ENCODE data around the gene CDR2. TPM values are rescaled to one million over a fixed set of nuclear protein-coding genes. Genes with fewer than 3 reads are reported as not detected.

Gene CDR2
- total RNA-seq, 1 donor from 2014 or later = 6.8 TPM

- no peak for TF ChIP-seq CTCF (IDR thresholded peaks at IDR 0.05; ENCODE audit: borderline replicate concordance)
- Histone ChIP-seq H3K4me3 (no peak overlapping the region), H3K36me3 (peaks cover 16% of the 10 kb centered on the region), H3K27ac (replicated peaks) (no peak overlapping the region), H3K4me1 (peaks cover 7% of the 10 kb centered on the region), H3K27me3 (ENCODE audit: low read depth) (no peaks in the 10 kb centered on the region), H3K9me3 (replicated peaks) (peaks cover 27% of the 10 kb centered on the region)
- DNase-seq = no peak
- intact Hi-C loops (cut with micrococcal nuclease) = no loop called here
Measured at GRCh38 chr16:22342082-22342481, 32.3 kb downstream of the CDR2 start.

- Histone ChIP-seq H3K27me3 (ENCODE audit: low read depth) (no peaks in the 10 kb centered on the region), H3K4me1 (no peaks in the 10 kb centered on the region), H3K36me3 (peaks cover 18% of the 10 kb centered on the region), H3K27ac (replicated peaks) (no peak overlapping the region), H3K9me3 (replicated peaks) (peaks cover 38% of the 10 kb centered on the region), H3K4me3 (no peak overlapping the region)
- intact Hi-C loops (cut with micrococcal nuclease) = no loop called here
- TF ChIP-seq CTCF (IDR thresholded peaks at IDR 0.05; ENCODE audit: borderline replicate concordance) = no peak
- DNase-seq = no peak
Measured at GRCh38 chr16:22340945-22341344, 33.5 kb downstream of the CDR2 start.

GRCh38 chr16:22337849-22338635 lies 36.4 kb downstream of the CDR2 start:
- TF ChIP-seq CTCF (IDR thresholded peaks at IDR 0.05; ENCODE audit: borderline replicate concordance) = no peak
- Histone ChIP-seq H3K4me1 (no peaks in the 10 kb centered on the region), H3K27me3 (ENCODE audit: low read depth) (no peaks in the 10 kb centered on the region), H3K27ac (replicated peaks) (no peak overlapping the region), H3K9me3 (replicated peaks) (peaks cover 38% of the 10 kb centered on the region), H3K4me3 (no peak overlapping the region), H3K36me3 (peaks cover 47% of the 10 kb centered on the region)
- intact Hi-C loops (cut with micrococcal nuclease) = no loop called here
- DNase-seq = no peak

GRCh38 chr16:22337045-22337444 lies 37.4 kb downstream of the CDR2 start:
- no peak for TF ChIP-seq CTCF (IDR thresholded peaks at IDR 0.05; ENCODE audit: borderline replicate concordance)
- Histone ChIP-seq H3K36me3 (peaks cover 53% of the 10 kb centered on the region), H3K27ac (replicated peaks) (no peak overlapping the region), H3K27me3 (ENCODE audit: low read depth) (no peaks in the 10 kb centered on the region), H3K9me3 (replicated peaks) (peaks cover 38% of the 10 kb centered on the region), H3K4me3 (no peak overlapping the region), H3K4me1 (no peaks in the 10 kb centered on the region)
- intact Hi-C loops (cut with micrococcal nuclease) = no loop called here
- DNase-seq = no peak

- H3K4me1 ChIP-seq = no peaks in the 10 kb centered on the region
- no peaks in the 10 kb centered on the region for H3K27me3 ChIP-seq (ENCODE audit: low read depth)
- DNase-seq = no peak
- peaks cover 36% of the 10 kb centered on the region for H3K9me3 ChIP-seq (replicated peaks)
- H3K36me3 ChIP-seq = peaks cover 58% of the 10 kb centered on the region
- intact Hi-C loops (cut with micrococcal nuclease) = no loop called here
- no peak overlapping the region for H3K4me3 ChIP-seq
- TF ChIP-seq CTCF (IDR thresholded peaks at IDR 0.05; ENCODE audit: borderline replicate concordance) = no peak
- no peak overlapping the region for H3K27ac ChIP-seq (replicated peaks)
Measured at GRCh38 chr16:22336581-22336980, 37.8 kb downstream of the CDR2 start.
